Epithelial cell of prostate (primary cell): Measurements from ENCODE around the gene PPP2R5C.

Experiments used
- DNase-seq: peaks from one replicate; pipeline ENCODE4 v3.0.0-alpha.2; 2011; ENCODE audit warnings: low read depth, low spot score
- H3K27ac ChIP-seq: fragments of 450-650 bp; 2 replicates; pipeline ENCODE4 v1.5.1; 2017; ENCODE audit warnings: mild to moderate bottlenecking

Gene PPP2R5C

DNA sequence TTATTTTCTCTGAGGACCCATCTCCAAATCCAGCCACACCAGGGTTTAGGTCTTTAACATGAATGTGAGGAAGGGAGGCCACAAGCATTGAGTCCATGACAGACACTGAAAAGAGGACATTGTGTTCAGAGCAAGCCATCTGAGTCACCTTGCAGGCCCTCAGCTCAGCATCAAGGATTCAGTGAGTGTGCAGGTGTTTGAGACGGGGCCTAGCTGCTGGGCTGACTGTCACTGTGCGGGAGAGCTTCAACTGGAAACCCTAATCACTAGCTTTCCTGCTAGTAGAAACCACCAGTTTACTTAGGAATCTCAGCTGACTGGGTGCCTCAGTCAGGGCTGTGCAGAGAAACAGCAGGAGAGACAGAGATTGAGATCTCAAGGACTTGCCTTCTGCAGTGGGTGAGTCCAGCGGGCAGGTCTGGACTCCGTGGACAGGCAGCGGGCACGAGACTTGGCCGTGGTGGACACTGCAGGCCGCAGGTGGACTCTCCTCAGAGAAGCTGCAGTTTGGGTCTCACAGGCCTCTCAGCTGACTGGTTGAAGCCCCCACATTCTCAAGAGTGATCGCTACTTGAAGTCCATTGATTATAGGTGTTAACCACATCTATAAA, 116.8 kb downstream of the PPP2R5C start:
- DNase-seq: no peak
- H3K27ac ChIP-seq: no peak overlapping the region

- no peak for DNase-seq
- H3K27ac ChIP-seq: no peak overlapping the region
Measured at GRCh38 chr14:101878822-101879528, 117.5 kb downstream of the PPP2R5C start.

DNA sequence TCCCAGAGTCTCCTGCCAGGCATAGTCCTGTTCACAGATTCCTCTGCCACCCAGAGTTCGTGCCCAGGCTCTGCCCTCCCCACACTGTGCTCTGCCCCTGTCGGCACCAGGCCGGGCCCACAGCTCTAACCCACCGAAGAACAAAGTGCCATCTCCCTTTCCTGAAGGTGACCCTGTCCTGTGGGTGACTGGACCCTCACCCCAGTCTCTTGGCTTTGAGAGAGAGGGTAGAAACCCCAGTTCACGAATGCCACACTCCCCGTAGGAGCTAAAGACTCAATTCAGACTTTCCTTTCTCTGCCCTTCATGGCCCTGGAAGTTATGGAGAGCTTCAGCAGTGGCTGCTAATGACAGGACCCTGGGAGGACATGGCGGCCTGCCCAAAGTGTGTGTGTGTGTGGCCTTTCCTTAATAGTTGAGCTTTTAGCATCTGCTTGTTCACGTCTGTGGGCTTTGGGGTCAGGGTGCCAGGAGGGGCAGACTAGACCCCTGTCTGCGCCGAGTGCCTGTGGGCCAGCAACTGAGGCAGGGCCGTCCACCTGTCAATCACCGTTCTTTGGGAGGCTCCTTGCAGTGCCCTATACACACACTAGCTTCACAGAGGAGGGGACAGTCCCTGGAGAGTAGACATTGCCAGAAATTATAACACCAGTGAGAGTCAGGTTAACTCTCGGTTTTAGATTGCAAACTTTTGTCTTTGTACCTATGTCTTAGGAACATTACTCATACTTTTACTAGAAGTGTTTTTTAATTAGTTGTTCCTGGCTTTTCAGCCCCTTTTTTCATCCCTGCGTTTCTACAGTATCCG, 118.2 kb downstream of the PPP2R5C start:
- H3K27ac ChIP-seq: no peak overlapping the region
- DNase-seq: no peak

DNA sequence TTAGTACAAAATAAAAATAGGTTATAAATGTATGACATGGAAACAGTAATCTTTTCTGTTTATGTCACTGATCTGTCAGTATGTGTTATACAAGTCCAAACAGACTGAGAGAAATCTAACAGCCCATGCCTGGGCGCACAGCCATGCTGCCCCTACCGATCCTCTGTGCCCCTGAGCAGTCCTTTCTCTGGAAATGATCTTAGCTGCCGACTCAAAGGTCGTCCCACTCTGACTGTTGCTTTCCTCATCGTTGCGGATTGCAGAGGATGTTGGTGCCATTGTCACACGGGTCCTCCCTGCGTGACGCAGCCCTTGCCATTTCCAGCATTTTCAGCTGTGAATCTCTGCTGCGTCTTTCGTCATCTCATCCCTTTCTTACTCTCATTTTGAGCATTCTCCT, 119.9 kb downstream of the PPP2R5C start:
- no peak overlapping the region for H3K27ac ChIP-seq
- no peak for DNase-seq

- no peak for DNase-seq
- no peak overlapping the region for H3K27ac ChIP-seq
Measured at GRCh38 chr14:101882141-101882935, 120.8 kb downstream of the PPP2R5C start.

GRCh38 chr14:101884089-101884933, 122.8 kb downstream of the PPP2R5C start:
- no peak for DNase-seq
- no peak overlapping the region for H3K27ac ChIP-seq

DNA sequence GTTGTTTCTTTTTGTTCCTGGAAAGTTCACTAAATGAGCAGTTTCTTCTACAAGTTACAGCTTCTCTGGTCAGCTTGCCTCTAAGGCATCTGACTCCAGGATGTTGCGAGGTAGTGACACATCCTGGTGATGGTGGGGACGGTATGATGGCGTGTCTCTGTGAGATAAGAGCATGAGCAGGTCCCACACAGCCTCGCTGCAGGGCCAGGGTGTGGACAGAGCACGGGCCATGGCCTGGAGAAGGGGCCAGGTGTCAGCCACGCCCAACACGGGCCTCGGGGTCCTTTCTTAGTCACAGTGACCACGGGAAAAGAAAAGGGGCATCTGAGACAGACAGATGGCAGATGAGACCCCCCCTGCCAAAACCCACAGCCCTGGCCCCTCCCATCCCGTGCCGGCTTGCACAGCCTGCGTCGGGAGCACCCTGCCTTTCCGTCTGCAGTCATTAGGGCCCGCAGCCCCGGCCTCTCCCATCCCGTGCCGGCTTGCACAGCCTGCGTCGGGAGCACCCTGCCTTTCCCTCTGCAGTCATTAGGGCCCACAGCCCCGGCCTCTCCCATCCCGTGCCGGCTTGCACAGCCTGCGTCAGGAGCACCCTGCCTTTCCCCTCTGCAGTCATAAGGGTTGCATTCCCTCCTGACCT, 123.5 kb downstream of the PPP2R5C start:
- H3K27ac ChIP-seq: no peak overlapping the region
- no peak for DNase-seq

- no peak overlapping the region for H3K27ac ChIP-seq
- no peak for DNase-seq
Measured at GRCh38 chr14:101887219-101887618, 125.7 kb downstream of the PPP2R5C start.

DNA sequence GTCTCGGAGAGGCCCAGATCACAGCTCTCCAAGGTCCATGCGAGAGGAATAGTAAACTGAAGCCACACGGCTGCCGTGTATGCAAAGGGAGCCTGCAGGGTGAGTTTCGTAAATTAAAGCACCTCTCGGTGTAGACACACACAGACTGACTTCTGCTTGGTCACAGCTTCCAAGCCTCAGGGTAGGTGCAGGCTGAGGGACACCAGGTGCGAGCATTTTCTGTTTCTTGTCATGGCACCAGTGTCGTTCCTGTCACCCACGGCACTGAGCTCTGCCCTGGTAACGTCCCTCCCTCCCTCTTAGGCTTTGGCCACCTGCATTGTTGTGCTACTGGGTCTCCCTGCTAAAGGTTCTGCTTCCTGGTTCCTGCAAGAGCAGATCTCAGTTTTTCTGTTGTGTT, 126.7 kb downstream of the PPP2R5C start:
- no peak overlapping the region for H3K27ac ChIP-seq
- DNase-seq: no peak

DNA sequence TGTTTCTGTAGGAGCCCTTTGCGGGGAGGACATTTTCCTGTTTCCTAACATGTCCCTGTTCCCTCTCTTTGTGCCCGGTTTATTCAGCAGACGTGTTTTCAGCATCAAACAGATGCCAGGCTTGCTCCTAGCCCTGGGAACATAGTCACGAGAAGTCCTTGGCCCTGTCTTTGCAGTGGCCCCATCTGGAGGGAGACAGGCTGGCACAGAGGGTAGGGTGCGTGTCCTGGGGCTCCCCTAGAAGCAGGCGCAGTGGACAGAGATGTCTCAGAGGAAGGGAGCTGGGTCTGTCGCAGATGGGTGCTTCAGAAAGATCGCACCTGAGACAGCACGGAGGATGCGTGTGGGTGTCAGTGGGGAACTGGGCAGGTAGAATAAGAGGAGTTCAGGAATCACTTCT, 127.9 kb downstream of the PPP2R5C start:
- H3K27ac ChIP-seq: no peak overlapping the region
- DNase-seq: no peak

GRCh38 chr14:101889898-101890297, 128.4 kb downstream of the PPP2R5C start:
- DNase-seq: no peak
- no peak overlapping the region for H3K27ac ChIP-seq

DNA sequence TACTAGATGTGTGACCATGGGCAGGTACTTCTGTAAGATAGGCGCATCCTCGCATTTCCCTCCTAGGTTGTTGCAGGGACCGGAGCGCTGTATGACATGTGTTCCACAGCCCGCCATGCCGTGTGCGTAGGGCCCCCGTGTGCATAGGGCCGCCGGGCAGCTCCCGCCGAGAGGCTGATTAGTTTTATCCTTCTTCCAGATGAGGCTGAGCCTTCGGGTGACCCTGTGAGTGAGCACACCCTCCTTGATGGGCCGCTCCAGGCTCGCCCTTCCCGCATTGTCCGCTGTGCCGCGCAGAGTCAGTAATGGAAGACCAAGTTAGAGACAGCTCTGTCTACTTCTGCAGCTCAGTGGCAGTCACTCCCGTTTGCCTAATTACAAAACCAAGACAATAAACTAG, 130.0 kb downstream of the PPP2R5C start:
- DNase-seq: no peak
- H3K27ac ChIP-seq: no peak overlapping the region

- no peak for DNase-seq
Measured at GRCh38 chr14:101893759-101894158, 132.2 kb downstream of the PPP2R5C start.

GRCh38 chr14:101894365-101895081, 133.0 kb downstream of the PPP2R5C start:
- H3K27ac ChIP-seq: no peak overlapping the region
- no peak for DNase-seq

More at GRCh38 chr14:101893759-101894158, 132.2 kb downstream of the PPP2R5C start:
- no peak overlapping the region for H3K27ac ChIP-seq

GRCh38 chr14:101895256-101895655, 133.7 kb downstream of the PPP2R5C start:
- no peak overlapping the region for H3K27ac ChIP-seq
- no peak for DNase-seq

GRCh38 chr14:101897326-101897725, 135.8 kb downstream of the PPP2R5C start:
- H3K27ac ChIP-seq: no peak overlapping the region
- no peak for DNase-seq

GRCh38 chr14:101898416-101898815, 136.9 kb downstream of the PPP2R5C start:
- no peak for DNase-seq
- H3K27ac ChIP-seq: no peak overlapping the region

DNA sequence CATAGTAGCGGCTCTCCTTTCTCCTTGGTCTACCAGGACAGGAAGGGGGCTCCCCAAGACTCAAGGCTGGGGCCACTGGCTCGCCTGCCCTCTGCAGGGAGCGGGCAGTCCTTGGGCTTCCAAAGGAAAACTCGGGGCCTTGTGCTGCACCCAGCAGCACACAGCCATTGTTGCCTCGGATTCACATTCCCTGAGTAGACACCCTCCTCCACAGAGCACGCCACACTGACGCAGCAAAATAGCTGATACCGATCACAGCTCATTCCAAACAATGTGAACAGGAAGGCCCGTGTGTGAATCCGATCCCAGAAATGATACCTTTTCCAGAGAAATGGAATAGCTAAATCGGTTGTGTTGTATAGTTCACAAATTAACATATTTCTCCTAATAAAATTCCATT, 137.8 kb downstream of the PPP2R5C start:
- H3K27ac ChIP-seq: no peak overlapping the region
- no peak for DNase-seq
